Measurements from ENCODE around the gene CALML3.
A peak's percentile ranks its signal among the peaks of the same experiment; 100 is the strongest.

Gene CALML3

GRCh38 chr10:5486853-5487235 lies 37.9 kb upstream of the CALML3 start:
- no peak for TF ChIP-seq CTCF (IDR thresholded peaks at IDR 0.05; ENCODE audit: insufficient read depth, low read depth, low read length, missing control alignments)
- H3K4me3 ChIP-seq (ENCODE audit: low read length) = no peak overlapping the region
- DNase-seq (ENCODE audit: low read depth) = no peak

GRCh38 chr10:5488272-5489161 lies 36.2 kb upstream of the CALML3 start:
- TF ChIP-seq CTCF (IDR thresholded peaks at IDR 0.05; ENCODE audit: insufficient read depth, low read depth, low read length, missing control alignments) = no peak
- peak; percentile 97 for DNase-seq (ENCODE audit: low read depth)
- no peak overlapping the region for H3K4me3 ChIP-seq (ENCODE audit: low read length)

GRCh38 chr10:5490032-5490431 lies 34.7 kb upstream of the CALML3 start:
- H3K4me3 ChIP-seq (ENCODE audit: low read length) = no peak overlapping the region
- TF ChIP-seq CTCF (IDR thresholded peaks at IDR 0.05; ENCODE audit: insufficient read depth, low read depth, low read length, missing control alignments) = no peak
- DNase-seq (ENCODE audit: low read depth) = peak; percentile 55

- no peak for TF ChIP-seq CTCF (IDR thresholded peaks at IDR 0.05; ENCODE audit: insufficient read depth, low read depth, low read length, missing control alignments)
- H3K4me3 ChIP-seq (ENCODE audit: low read length) = no peak overlapping the region
- no peak for DNase-seq (ENCODE audit: low read depth)
Measured at GRCh38 chr10:5490698-5491464, 33.9 kb upstream of the CALML3 start.

GRCh38 chr10:5491477-5491876 lies 33.3 kb upstream of the CALML3 start:
- H3K4me3 ChIP-seq (ENCODE audit: low read length) = no peak overlapping the region
- no peak for DNase-seq (ENCODE audit: low read depth)
- no peak for TF ChIP-seq CTCF (IDR thresholded peaks at IDR 0.05; ENCODE audit: insufficient read depth, low read depth, low read length, missing control alignments)

GRCh38 chr10:5492322-5492855 lies 32.4 kb upstream of the CALML3 start:
- no peak for DNase-seq (ENCODE audit: low read depth)
- H3K4me3 ChIP-seq (ENCODE audit: low read length) = no peak overlapping the region
- TF ChIP-seq CTCF (IDR thresholded peaks at IDR 0.05; ENCODE audit: insufficient read depth, low read depth, low read length, missing control alignments) = no peak
